Vagina (tissue), 2 donors: ENCODE results near the gene HLTF. TPM values are rescaled to one million over a fixed set of nuclear protein-coding genes. Genes with fewer than 3 reads are reported as not detected.

Source experiments
- DNase-seq, 2 donors: peaks; one replicate each; pipeline ENCODE4 v3.0.0-alpha.2; 2017; ENCODE audit errors: extremely low spot score in 2 of 2
- H3K27ac ChIP-seq: fragments of 200-600 bp; sonication (generic); one replicate; pipeline ENCODE4 v1.5.1; 2019
- H3K27me3 ChIP-seq: fragments of 200-600 bp; sonication (generic); one replicate; pipeline ENCODE4 v1.5.1; 2019
- H3K36me3 ChIP-seq, 2 donors: fragments of 200-600 bp; sonication (generic); one replicate each; pipeline ENCODE4 v1.5.1; 2017 to 2019
- H3K4me1 ChIP-seq: fragments of 200-600 bp; sonication (generic); one replicate; pipeline ENCODE4 v1.5.1; 2019
- H3K4me3 ChIP-seq, 2 donors: fragments of 200-600 bp; sonication (generic); 1 replicate in 1 of 2; 2 replicates in 1 of 2; pipeline ENCODE4 v1.5.1; 2016 to 2019
- H3K9me3 ChIP-seq: fragments of 200-600 bp; sonication (generic); one replicate; pipeline ENCODE4 v1.5.1; 2019
- POLR2A ChIP-seq, 2 donors: fragments of 450-650 bp; IDR thresholded peaks; one replicate each; pipeline ENCODE4 v1.6.1; 2017; ENCODE audit warnings: antibody characterized with exemption in 2 of 2, mild to moderate bottlenecking in 2 of 2, moderate library complexity in 2 of 2
- POLR2AphosphoS5 ChIP-seq, 2 donors: sonication (generic); formaldehyde crosslinking; IDR thresholded peaks; one replicate each; pipeline ENCODE4 v1.9.0; 2017; ENCODE audit warnings: antibody characterized with exemption in 2 of 2, mild to moderate bottlenecking in 2 of 2, low read depth in 1 of 2; ENCODE audit not compliant: insufficient read depth in 1 of 2
- intact Hi-C: fragments of 100-400 bp; cut with DNase I; formaldehyde crosslinking; loops from one replicate; pipeline ENCODE4 v1.15.1; 2023
- total RNA-seq: library from RNA; depleted of rRNA; stranded (reverse); fragments of >200 nt; gene quantifications from one replicate; pipeline ENCODE4 v1.2.3, GENCODE V29; 2016
- TF ChIP-seq, protein P1 (sequence below), 3 experiments: fragments of 450-650 bp in 2 of 3; fragments of 200-600 bp in 1 of 3; sonication (generic) in 1 of 3; IDR thresholded peaks; one replicate each; pipeline ENCODE4 v1.5.1; 2017 to 2019; ENCODE audit warnings: antibody characterized with exemption in 3 of 3, mild to moderate bottlenecking in 2 of 3, moderate library complexity in 2 of 3

The HLTF gene
- total RNA-seq, 1 donor from 2014 or later: 27.0 TPM

DNA sequence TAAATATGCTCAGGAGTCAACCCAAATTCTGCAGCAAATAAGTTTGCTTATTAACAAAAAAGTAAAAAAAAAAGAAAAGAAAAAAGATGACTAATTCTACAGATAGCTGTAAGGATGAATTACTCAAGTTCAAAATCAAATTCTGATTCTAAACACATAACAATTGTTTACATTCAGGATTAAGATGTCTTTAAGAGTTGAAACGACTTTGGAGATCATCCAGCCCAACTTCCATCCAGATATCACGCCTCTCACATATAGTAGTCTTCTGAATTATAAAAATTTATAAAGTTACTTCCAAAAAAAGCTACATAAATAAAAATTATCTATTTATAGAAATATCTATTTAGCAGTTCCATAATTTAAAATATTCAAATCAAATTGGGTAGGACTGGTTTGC is 55.2 kb downstream of the HLTF start:
- no peak for TF ChIP-seq POLR2A (IDR thresholded peaks at IDR 0.05)
- no peak for TF ChIP-seq POLR2AphosphoS5 (IDR thresholded peaks at IDR 0.05; ENCODE audit: insufficient read depth in 1 of 2, low read depth in 1 of 2)
- TF ChIP-seq, protein P1, sequence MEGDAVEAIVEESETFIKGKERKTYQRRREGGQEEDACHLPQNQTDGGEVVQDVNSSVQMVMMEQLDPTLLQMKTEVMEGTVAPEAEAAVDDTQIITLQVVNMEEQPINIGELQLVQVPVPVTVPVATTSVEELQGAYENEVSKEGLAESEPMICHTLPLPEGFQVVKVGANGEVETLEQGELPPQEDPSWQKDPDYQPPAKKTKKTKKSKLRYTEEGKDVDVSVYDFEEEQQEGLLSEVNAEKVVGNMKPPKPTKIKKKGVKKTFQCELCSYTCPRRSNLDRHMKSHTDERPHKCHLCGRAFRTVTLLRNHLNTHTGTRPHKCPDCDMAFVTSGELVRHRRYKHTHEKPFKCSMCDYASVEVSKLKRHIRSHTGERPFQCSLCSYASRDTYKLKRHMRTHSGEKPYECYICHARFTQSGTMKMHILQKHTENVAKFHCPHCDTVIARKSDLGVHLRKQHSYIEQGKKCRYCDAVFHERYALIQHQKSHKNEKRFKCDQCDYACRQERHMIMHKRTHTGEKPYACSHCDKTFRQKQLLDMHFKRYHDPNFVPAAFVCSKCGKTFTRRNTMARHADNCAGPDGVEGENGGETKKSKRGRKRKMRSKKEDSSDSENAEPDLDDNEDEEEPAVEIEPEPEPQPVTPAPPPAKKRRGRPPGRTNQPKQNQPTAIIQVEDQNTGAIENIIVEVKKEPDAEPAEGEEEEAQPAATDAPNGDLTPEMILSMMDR (IDR thresholded peaks at IDR 0.05): no peak
- H3K9me3 ChIP-seq: no peaks in the 10 kb centered on the region
- H3K36me3 ChIP-seq: peaks cover 0 to 15% of the 10 kb centered on the region in 2 donors
- H3K4me3 ChIP-seq: no peak overlapping the region
- intact Hi-C loops: no loop called here
- no peak overlapping the region for H3K27ac ChIP-seq
- no peak for DNase-seq
- no peaks in the 10 kb centered on the region for H3K4me1 ChIP-seq
- H3K27me3 ChIP-seq: no peaks in the 10 kb centered on the region

DNA sequence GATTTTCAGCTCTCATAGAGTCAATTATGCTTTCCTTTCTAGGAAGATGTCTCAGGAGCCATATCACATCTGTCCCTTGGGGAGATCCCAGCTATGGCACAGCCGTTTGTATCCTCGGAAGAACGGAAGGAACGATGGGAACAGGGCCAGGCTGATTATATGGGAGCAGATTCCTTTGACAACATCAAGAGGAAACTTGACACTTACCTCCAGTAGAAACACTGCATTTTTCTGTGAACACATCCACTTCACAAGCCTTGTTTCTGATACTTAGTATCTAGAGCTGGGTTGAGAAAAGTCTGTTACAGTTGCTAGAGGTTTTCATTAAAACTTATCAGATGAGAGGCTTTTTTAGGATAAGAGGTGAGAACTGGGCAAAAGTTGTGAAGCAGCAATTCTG is 59.6 kb downstream of the HLTF start:
- no peak for DNase-seq
- Histone ChIP-seq H3K27ac (no peak overlapping the region), H3K27me3 (no peaks in the 10 kb centered on the region), H3K4me3 (no peak overlapping the region), H3K4me1 (no peaks in the 10 kb centered on the region), H3K9me3 (no peaks in the 10 kb centered on the region), H3K36me3 (peaks cover 0 to 36% of the 10 kb centered on the region in 2 donors)
- no peak for TF ChIP-seq POLR2A (IDR thresholded peaks at IDR 0.05)
- TF ChIP-seq, protein P1 (IDR thresholded peaks at IDR 0.05): no peak
- intact Hi-C loops: no loop called here

DNA sequence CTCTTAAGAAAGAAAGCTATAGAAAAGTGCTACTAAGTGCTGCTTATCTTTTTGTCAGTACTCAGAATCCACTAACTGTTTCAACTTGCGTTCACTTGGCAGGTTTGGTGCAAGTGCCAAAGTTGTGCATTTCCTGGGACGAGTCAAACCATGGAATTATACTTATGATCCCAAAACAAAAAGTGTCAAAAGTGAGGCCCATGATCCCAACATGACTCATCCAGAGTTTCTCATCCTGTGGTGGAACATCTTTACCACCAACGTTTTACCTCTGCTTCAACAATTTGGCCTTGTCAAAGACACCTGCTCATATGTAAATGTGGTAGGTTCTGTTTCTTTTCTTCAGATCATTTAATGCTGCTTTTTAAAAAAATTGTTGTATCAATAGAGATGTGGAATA is 62.4 kb downstream of the HLTF start:
- no peaks in the 10 kb centered on the region for H3K9me3 ChIP-seq
- intact Hi-C loops: no loop called here
- DNase-seq: no peak
- no peaks in the 10 kb centered on the region for H3K27me3 ChIP-seq
- no peak overlapping the region for H3K27ac ChIP-seq
- H3K4me1 ChIP-seq: no peaks in the 10 kb centered on the region
- H3K36me3 ChIP-seq: peaks cover 0 to 33% of the 10 kb centered on the region in 2 donors
- no peak overlapping the region for H3K4me3 ChIP-seq
- TF ChIP-seq POLR2AphosphoS5 (IDR thresholded peaks at IDR 0.05; ENCODE audit: insufficient read depth in 1 of 2, low read depth in 1 of 2) (no peak), POLR2A (IDR thresholded peaks at IDR 0.05) (no peak)
- TF ChIP-seq, protein P1 (IDR thresholded peaks at IDR 0.05): no peak

DNA sequence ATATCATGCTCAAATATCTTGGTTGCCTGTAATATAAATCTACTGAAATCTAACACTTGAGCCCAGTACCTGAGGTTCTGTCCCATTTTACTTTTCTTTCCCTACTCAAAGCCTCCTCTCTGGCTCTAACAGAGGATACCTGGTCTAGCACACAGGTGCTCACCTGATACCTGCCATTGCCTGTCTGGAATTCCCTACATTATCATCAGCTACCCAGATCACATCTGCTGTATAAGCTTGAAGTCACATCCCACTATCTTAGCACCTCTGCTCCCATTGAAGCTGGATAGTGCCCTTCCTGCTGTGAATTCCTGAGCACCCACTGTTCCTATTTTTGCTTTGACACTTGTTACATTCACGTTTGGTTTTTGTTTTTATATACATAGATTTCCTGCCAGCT is 64.5 kb downstream of the HLTF start:
- H3K4me3 ChIP-seq: no peak overlapping the region
- H3K9me3 ChIP-seq: no peaks in the 10 kb centered on the region
- H3K27ac ChIP-seq: no peak overlapping the region
- no peaks in the 10 kb centered on the region for H3K27me3 ChIP-seq
- peaks cover 6% of the 10 kb centered on the region for H3K4me1 ChIP-seq
- intact Hi-C loops: no loop called here
- peaks cover 0 to 27% of the 10 kb centered on the region in 2 donors for H3K36me3 ChIP-seq
- no peak for DNase-seq
- no peak for TF ChIP-seq POLR2AphosphoS5 (IDR thresholded peaks at IDR 0.05; ENCODE audit: insufficient read depth in 1 of 2, low read depth in 1 of 2)
- TF ChIP-seq, protein P1 (IDR thresholded peaks at IDR 0.05): no peak

DNA sequence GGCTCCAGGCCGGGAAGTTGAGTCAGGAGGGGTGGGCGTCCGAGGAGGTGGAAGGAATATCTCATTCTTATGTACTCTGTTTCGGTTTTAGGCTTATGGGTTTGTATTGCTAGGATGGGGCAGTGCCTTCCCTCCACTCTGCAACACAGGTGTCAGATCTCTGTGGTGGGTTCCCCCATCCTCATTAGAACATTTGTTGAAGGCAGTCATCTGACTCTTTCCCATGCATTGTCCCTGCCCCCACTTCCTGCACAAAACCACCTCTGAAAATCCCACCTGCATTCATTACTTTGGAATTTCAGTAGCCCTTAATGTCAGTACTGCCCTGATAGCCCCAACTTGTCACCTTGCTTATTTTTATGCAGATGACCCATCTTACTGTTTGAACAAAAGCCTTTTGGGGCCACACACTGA is 65.5 kb downstream of the HLTF start:
- Histone ChIP-seq H3K27me3 (no peaks in the 10 kb centered on the region), H3K27ac (no peak overlapping the region), H3K36me3 (peaks cover 0 to 23% of the 10 kb centered on the region in 2 donors), H3K4me1 (peaks cover 10% of the 10 kb centered on the region), H3K4me3 (no peak overlapping the region), H3K9me3 (no peaks in the 10 kb centered on the region)
- intact Hi-C loops: no loop called here
- TF ChIP-seq, protein P1 (IDR thresholded peaks at IDR 0.05): no peak
- no peak for TF ChIP-seq POLR2AphosphoS5 (IDR thresholded peaks at IDR 0.05; ENCODE audit: insufficient read depth in 1 of 2, low read depth in 1 of 2)
- TF ChIP-seq POLR2A (IDR thresholded peaks at IDR 0.05): no peak
- no peak for DNase-seq
